Heart left ventricle (tissue), 13 donors: ENCODE results near the gene PKLR.

Source experiments
- POLR2A ChIP-seq, 2 donors: fragments of 450-650 bp; IDR thresholded peaks; one replicate each; pipeline ENCODE4 v1.6.1; 2017; ENCODE audit warnings: antibody characterized with exemption in 2 of 2, mild to moderate bottlenecking in 2 of 2, moderate library complexity in 2 of 2
- TF ChIP-seq, protein P1 (sequence below), 12 donors: fragments of 200-600 bp; sonication (generic) in 4 of 12; IDR thresholded peaks; one replicate each; pipeline versions ENCODE4 v1.5.0 to v1.8.0; 2018 to 2022; ENCODE audit warnings: antibody characterized with exemption in 12 of 12, mild to moderate bottlenecking in 5 of 12
- donor health status: ischemic (EF 13 %, LVEDD 7.1; RV severe dilation, severe dysfunction).
- donor health status: DM: no; HTN: yes; CAD: no.
- donor health status: DM: no; HTN: no; CAD: no.
- donor health status: ischemic (EF 25% LVEDD 6.9; RV normal size, moderate dysfunction).
- donor health status: ischemic (EF 25% LVEDD 5.7; RV mildly dilated, moderate dysfunction).
- donor health status: ischemic (EF 35%, LVEDD 5.7; RV mildly dilated, moderate dysfunction).
- donor health status: nonischemic (EF 11% LVEDD 7.7; RV severe dilation, severe dysfunction).
- donor health status: DM: yes; HTN: yes; CAD: no.
- donor health status: PGD.
- donor health status: ischemic (EF 29% LVEDD 5.4; RV normal size, mild dysfunction).
- donor health status: nonischemic (EF 23%, LVEDD 6.1; RV moderate dilation, normal function).

- TF ChIP-seq, protein P1, sequence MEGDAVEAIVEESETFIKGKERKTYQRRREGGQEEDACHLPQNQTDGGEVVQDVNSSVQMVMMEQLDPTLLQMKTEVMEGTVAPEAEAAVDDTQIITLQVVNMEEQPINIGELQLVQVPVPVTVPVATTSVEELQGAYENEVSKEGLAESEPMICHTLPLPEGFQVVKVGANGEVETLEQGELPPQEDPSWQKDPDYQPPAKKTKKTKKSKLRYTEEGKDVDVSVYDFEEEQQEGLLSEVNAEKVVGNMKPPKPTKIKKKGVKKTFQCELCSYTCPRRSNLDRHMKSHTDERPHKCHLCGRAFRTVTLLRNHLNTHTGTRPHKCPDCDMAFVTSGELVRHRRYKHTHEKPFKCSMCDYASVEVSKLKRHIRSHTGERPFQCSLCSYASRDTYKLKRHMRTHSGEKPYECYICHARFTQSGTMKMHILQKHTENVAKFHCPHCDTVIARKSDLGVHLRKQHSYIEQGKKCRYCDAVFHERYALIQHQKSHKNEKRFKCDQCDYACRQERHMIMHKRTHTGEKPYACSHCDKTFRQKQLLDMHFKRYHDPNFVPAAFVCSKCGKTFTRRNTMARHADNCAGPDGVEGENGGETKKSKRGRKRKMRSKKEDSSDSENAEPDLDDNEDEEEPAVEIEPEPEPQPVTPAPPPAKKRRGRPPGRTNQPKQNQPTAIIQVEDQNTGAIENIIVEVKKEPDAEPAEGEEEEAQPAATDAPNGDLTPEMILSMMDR (IDR thresholded peaks at IDR 0.05), result peak in 11 of 12 donors; percentile 13 to 57 (median 36)
- no peak for TF ChIP-seq POLR2A (IDR thresholded peaks at IDR 0.05)
Measured at GRCh38 chr1:155307247-155307740, 6.1 kb upstream of the PKLR start.
